ENCODE data around the gene RAB22A.

RAB22A gene

DNA sequence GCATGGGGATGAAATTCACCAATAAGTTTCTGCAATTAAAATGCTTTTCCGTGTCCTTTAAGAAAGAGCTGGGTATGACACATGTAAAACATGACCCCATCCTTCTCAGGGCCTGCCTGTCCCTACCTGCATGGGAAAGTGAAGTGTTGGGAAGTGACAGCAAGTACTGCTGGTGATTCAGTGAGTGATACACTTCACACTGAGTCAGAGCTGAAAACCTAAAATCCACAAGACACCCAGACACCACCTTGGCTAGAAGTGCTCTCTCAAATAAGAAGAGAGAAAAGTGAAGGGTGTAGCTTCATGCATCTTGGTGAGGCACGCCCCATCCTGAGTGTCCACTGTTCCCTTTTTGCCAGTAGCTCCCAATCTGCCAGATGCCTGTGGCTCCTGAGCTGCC, 3.3 kb downstream of the RAB22A start:
- TF ChIP-seq, protein P1, sequence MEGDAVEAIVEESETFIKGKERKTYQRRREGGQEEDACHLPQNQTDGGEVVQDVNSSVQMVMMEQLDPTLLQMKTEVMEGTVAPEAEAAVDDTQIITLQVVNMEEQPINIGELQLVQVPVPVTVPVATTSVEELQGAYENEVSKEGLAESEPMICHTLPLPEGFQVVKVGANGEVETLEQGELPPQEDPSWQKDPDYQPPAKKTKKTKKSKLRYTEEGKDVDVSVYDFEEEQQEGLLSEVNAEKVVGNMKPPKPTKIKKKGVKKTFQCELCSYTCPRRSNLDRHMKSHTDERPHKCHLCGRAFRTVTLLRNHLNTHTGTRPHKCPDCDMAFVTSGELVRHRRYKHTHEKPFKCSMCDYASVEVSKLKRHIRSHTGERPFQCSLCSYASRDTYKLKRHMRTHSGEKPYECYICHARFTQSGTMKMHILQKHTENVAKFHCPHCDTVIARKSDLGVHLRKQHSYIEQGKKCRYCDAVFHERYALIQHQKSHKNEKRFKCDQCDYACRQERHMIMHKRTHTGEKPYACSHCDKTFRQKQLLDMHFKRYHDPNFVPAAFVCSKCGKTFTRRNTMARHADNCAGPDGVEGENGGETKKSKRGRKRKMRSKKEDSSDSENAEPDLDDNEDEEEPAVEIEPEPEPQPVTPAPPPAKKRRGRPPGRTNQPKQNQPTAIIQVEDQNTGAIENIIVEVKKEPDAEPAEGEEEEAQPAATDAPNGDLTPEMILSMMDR (IDR thresholded peaks at IDR 0.05; ENCODE audit: low read depth, low read length): no peak
- no peak for DNase-seq (ENCODE audit: extremely low read depth, low read depth)

DNA sequence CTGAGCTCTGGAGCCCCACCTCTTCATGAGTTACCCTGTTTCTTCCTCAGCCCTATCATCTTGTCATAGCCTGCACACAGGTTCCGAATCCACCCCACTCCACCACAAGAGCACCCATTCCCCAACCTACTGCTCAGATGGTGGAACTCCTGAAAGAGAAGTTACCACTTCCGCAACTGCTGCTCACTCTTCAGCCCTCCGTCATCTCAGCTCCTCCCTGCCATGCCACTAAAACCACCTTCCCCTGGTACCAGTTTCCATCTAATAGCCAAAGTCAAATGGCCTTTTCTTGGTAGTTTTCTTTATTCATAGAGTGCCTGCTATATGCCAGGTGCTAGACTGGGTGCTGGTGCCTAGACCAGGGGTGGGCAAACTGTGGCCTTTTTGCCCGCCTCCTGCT, 3.9 kb downstream of the RAB22A start:
- DNase-seq (ENCODE audit: extremely low read depth, low read depth): no peak
- TF ChIP-seq, protein P1 (IDR thresholded peaks at IDR 0.05; ENCODE audit: low read depth, low read length): no peak

DNA sequence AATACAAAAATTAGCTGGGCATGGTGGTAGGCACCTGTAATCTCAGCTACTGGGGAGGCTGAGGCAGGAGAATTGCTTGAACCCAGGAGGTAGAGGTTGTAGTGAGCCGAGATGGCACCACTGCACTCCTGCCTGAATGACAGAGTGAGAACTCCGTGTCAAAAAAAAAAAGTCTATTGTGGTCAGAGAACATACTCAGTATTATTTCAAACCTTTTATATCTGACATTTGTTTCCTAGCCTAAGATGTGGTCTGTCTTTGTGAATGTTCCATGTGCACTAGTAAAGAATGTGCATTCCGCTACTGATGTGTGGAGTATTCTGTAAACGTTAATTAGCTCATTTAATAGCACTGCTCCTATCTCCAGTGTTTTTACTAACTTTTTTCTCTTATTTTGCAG, 11.7 kb downstream of the RAB22A start:
- no peak for DNase-seq (ENCODE audit: extremely low read depth, low read depth)
- TF ChIP-seq, protein P1 (IDR thresholded peaks at IDR 0.05; ENCODE audit: low read depth, low read length): no peak

- DNase-seq (ENCODE audit: extremely low read depth, low read depth): no peak
Measured at GRCh38 chr20:58322083-58322482, 12.6 kb downstream of the RAB22A start.

GRCh38 chr20:58325912-58326311, 16.4 kb downstream of the RAB22A start:
- TF ChIP-seq, protein P1 (IDR thresholded peaks at IDR 0.05; ENCODE audit: low read depth, low read length): no peak
- DNase-seq (ENCODE audit: extremely low read depth, low read depth): no peak

More at GRCh38 chr20:58322083-58322482, 12.6 kb downstream of the RAB22A start:
- TF ChIP-seq, protein P1 (IDR thresholded peaks at IDR 0.05; ENCODE audit: low read depth, low read length): no peak

- TF ChIP-seq, protein P1 (IDR thresholded peaks at IDR 0.05; ENCODE audit: low read depth, low read length): no peak
- DNase-seq (ENCODE audit: extremely low read depth, low read depth): no peak
Measured at GRCh38 chr20:58327211-58327610, 17.7 kb downstream of the RAB22A start.

- DNase-seq (ENCODE audit: extremely low read depth, low read depth): no peak
- TF ChIP-seq, protein P1 (IDR thresholded peaks at IDR 0.05; ENCODE audit: low read depth, low read length): no peak
Measured at GRCh38 chr20:58328836-58329235, 19.3 kb downstream of the RAB22A start.
